HL-60 (cell line): ENCODE measurements around the gene SEPSECS.

ENCODE experiments used
- DNase-seq, 2 experiments: peaks; one replicate each; pipeline ENCODE4 v3.0.0-alpha.2; 2010 to 2020; ENCODE audit warnings: low read depth in 1 of 2, low spot score in 1 of 2
- H3K27ac ChIP-seq: fragments of 250-450 bp; sonication (Bioruptor Pico); replicated peaks from 2 replicates; pipeline ENCODE4 v1.5.1; 2020; ENCODE audit warnings: mild to moderate bottlenecking, moderate library complexity
- H3K27me3 ChIP-seq: fragments of 250-450 bp; sonication (Bioruptor Pico); 2 replicates; pipeline ENCODE4 v1.5.1; 2021; ENCODE audit warnings: mild to moderate bottlenecking, moderate library complexity; ENCODE audit not compliant: insufficient read depth, poor library complexity, severe bottlenecking
- H3K4me3 ChIP-seq: replicated peaks from 2 replicates; pipeline ENCODE4 v1.5.1; 2011; ENCODE audit warnings: mild to moderate bottlenecking, control low read depth, low read length; ENCODE audit not compliant: insufficient read depth
- GABPA ChIP-seq: IDR thresholded peaks from 2 replicates; pipeline ENCODE4 v1.6.1; 2012; ENCODE audit warnings: low read depth
- POLR2AphosphoS5 ChIP-seq: IDR thresholded peaks from 2 replicates; pipeline ENCODE4 v1.6.1; 2012; ENCODE audit warnings: low read depth
- REST ChIP-seq: IDR thresholded peaks from 2 replicates; pipeline ENCODE4 v1.6.1; 2012; ENCODE audit warnings: low read depth; ENCODE audit not compliant: insufficient replicate concordance
- SPI1 ChIP-seq: IDR thresholded peaks from 2 replicates; pipeline ENCODE4 v1.6.1; 2012; ENCODE audit warnings: low read depth, mild to moderate bottlenecking, borderline replicate concordance
- long read RNA-seq: library from polyadenylated mRNA; unstranded; transcript quantifications from one replicate; pipeline ENCODE4 v2.0.0, GENCODE V29; 2020
- TF ChIP-seq, protein P1 (sequence below): IDR thresholded peaks from one replicate; pipeline ENCODE4 v1.5.1; 2011; ENCODE audit warnings: low read length, control low read depth, inconsistent platforms; ENCODE audit not compliant: insufficient read depth

SEPSECS gene
- long read RNA-seq, full-length matches to known transcripts = 14 of 34 reads
- long read RNA-seq, partial matches to known transcripts = 8 of 34 reads
- long read RNA-seq, other reads (novel, unspliced or antisense) = 12 of 34 reads

- DNase-seq = peak; percentile 92 to 98
- H3K4me3 ChIP-seq = peak within 1 kb of the TSS; percentile 80
- peak within 1 kb of the TSS; percentile 98 for H3K27ac ChIP-seq
- no peaks in the 10 kb centered on the region for H3K27me3 ChIP-seq
- TF ChIP-seq POLR2AphosphoS5 (peak; percentile 97), SPI1 (peak; percentile 50; the same call in 1 of the 2 replicates), GABPA (no peak), REST (peak; percentile 29)
- TF ChIP-seq, protein P1, sequence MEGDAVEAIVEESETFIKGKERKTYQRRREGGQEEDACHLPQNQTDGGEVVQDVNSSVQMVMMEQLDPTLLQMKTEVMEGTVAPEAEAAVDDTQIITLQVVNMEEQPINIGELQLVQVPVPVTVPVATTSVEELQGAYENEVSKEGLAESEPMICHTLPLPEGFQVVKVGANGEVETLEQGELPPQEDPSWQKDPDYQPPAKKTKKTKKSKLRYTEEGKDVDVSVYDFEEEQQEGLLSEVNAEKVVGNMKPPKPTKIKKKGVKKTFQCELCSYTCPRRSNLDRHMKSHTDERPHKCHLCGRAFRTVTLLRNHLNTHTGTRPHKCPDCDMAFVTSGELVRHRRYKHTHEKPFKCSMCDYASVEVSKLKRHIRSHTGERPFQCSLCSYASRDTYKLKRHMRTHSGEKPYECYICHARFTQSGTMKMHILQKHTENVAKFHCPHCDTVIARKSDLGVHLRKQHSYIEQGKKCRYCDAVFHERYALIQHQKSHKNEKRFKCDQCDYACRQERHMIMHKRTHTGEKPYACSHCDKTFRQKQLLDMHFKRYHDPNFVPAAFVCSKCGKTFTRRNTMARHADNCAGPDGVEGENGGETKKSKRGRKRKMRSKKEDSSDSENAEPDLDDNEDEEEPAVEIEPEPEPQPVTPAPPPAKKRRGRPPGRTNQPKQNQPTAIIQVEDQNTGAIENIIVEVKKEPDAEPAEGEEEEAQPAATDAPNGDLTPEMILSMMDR = no peak
Observed at GRCh38 chr4:25159837-25160713, at the start of gene SEPSECS. Gene SEPSECS, minus strand, starts transcription at chr4:25160449. Its CDS starts 80 bp downstream, at chr4:25160369.

DNA sequence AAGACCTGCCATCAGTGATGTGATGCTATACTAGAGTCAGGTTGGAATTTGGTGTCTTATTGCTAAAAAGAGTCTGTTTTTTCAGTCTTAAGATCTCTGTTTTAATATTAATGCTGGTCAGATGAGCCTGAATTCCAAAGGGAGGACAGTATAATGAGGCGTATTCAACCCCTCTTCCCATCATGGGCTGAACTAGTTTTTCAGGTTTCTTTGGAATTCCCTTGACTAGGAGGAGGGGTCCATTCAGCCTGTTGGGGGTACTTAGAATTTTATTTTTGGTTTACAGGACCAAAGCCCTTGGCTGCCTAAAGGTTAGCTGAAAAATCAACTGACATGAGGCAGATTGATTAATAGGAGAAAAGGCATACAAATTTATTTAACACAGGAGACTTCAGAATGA, 49.5 kb upstream of the SEPSECS start:
- no peak overlapping the region for H3K4me3 ChIP-seq
- H3K27ac ChIP-seq = no peak overlapping the region
- no peak for DNase-seq
- no peak for TF ChIP-seq POLR2AphosphoS5
- TF ChIP-seq, protein P1 = no peak
- no peaks in the 10 kb centered on the region for H3K27me3 ChIP-seq

- DNase-seq = no peak
Observed at GRCh38 chr4:25207997-25208396, 47.7 kb upstream of the SEPSECS start.

More at GRCh38 chr4:25207997-25208396, 47.7 kb upstream of the SEPSECS start:
- Histone ChIP-seq H3K27ac (no peak overlapping the region), H3K27me3 (no peaks in the 10 kb centered on the region), H3K4me3 (no peak overlapping the region)
- TF ChIP-seq GABPA (no peak), REST (no peak), SPI1 (no peak), POLR2AphosphoS5 (no peak)
- TF ChIP-seq, protein P1 = no peak
